HG03066 (cell line): ENCODE measurements around the gene ATXN7L1.

Experiments used
- ATAC-seq: cut with Tn5 transposase; IDR thresholded peaks from one replicate; pipeline ENCODE4 v1.9.1; 2021; ENCODE audit warnings: low read depth; ENCODE audit not compliant: unreplicated experiment

ATXN7L1 gene

DNA sequence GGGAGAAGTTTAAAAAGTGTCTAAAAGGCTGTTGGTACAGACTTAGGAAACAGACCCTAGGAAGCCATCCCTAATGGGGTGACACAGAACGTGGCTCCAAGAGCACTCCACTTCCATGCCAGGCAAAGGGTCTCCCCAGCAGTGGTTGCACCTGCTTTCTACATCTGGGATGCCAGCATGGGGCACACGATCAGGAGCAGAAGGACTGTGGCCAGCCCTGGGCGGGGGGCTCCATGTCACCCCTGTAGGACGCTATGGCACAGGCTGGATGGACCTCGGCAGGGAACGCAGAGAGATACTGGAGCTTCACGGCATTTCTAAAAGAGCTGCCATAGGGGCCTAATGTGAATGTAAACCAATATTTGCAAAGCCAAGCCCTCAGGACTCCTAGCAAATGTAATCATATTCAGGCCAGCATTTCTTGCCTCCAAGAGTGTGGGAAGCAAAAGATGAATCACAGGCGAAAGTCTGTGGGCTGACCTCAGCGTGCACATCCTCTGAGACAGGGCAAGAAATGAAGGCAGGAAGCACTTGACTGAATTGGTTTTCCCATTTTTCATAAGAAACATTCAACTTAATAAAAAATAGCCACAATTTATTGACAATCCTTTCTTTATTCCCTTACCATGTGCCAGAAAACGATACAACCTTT lies 93.9 kb downstream of the ATXN7L1 start:
- no peak for ATAC-seq

DNA sequence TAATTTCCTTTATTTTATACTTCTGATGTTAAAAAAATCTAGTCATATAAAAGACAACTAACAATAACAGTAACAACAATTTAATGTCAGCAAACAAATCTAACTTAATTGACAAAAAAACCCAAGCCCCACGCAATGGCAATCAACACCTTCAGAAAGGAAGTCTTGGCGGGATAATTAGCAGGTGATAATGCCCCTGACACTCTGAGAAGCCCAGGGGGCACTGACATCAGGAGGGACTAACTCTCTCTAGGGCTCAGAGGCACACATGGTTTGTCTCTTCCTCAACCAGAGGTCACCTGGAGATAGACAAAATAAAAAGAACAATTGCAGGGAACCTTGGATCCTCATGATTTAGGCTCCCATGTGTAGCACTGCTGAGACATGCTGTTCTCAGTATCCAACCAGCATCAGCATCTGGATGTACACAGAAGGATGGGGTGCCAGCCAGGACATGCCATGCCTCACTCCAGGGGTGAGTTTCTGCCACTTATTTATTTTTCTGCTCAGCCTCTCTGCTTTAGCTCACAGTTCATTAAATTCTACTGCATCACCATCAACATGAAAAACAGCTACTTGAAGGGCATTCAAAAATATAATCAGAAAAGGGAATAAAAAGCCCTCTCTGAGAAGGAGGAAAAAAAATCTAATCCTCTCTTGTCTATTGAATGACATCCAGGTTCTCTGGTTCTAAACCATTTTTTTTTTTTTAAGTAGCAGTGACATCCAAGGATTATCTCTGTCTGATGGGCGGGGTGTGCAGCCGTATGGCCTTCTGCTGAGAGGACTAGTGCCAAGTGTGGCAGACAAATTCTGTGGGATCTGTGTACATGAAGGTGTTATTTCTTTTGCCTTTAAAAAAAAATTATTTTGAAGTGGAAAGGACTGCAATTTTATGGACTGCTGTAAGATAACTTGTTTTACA lies 96.3 kb downstream of the ATXN7L1 start:
- ATAC-seq, result no peak

- ATAC-seq, result no peak
Observed at GRCh38 chr7:105778956-105779355, 97.4 kb downstream of the ATXN7L1 start.

GRCh38 chr7:105776986-105777910 lies 99.2 kb downstream of the ATXN7L1 start:
- ATAC-seq, result no peak

GRCh38 chr7:105776068-105776790 lies 100.2 kb downstream of the ATXN7L1 start:
- no peak for ATAC-seq

GRCh38 chr7:105775580-105775979 lies 100.8 kb downstream of the ATXN7L1 start:
- no peak for ATAC-seq

DNA sequence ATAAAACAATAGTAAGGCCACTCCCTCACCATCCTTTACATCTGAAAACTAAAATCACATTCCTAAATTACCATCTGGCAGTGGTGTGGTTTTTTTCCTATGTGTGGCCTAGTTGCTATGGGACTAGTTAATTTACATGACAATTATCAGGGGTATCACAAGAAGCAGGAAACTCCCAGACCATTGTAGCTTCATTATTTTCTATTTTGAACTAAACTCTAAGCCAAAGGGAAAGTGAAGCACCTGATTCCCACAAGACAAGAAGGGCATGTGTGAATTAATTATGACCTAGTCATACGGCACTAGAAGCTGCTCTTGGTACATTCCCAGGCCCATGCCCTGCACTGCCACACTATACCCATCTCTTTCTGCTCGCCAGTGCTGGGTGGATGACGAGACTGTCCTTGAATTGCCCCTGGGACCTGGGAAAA lies 103.4 kb downstream of the ATXN7L1 start:
- no peak for ATAC-seq

DNA sequence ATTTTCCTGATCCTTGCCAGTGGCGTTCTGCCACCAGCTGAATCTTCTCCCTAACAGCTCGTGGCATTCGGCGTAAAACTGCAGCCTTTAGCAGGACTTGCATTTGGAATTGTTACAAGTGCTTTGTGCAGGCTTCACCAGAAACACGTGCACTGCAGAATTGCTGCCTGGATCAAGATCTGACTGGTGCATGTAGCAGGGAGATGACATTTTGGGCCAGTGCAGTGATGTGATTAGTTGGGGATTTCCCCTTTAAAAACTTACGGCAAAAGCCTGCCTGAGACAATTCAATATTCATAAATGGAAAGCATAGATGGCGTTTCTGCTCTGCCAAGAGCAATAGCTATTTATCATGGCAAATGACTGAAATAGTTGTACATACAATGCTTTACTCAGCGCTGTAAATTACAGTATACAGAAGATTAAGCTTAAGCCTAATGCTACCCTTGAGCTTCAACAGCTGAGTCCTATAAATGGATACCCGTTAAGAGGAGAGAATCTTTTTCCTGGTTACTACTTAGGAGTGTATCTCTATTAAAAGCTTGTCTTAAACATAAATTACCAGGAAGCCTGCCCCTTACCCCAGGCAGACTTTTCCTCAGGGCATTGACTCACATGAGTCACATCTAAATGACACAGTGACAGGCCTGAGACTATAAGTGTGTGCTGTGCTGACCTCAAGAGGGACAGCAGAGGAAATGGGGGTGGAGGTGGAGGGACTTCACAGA lies 106.3 kb downstream of the ATXN7L1 start:
- ATAC-seq, result no peak

- ATAC-seq, result no peak
Observed at GRCh38 chr7:105768898-105769507, 107.4 kb downstream of the ATXN7L1 start.

- no peak for ATAC-seq
Observed at GRCh38 chr7:105768117-105768516, 108.3 kb downstream of the ATXN7L1 start.

- no peak for ATAC-seq
Observed at GRCh38 chr7:105766421-105767073, 109.9 kb downstream of the ATXN7L1 start.

- no peak for ATAC-seq
Observed at GRCh38 chr7:105765846-105766245, 110.6 kb downstream of the ATXN7L1 start.

DNA sequence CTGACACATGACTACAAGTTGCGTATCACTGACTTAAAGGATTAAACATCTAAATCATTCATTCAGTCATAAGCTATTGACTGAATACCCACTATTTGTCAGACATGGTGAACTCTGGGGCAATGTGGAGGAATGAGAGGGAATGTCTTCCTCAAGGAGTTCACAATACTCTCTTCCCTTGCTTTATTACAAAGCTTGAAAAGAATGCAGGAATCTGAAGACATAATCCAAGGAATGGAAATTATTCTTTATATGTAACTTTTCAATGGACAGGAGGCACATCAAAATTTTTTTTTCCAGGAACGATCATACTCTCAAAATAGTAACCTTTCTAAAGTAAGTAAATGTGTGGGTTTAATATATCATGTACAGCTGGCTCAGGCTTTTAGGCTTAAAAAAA lies 111.9 kb downstream of the ATXN7L1 start:
- no peak for ATAC-seq

DNA sequence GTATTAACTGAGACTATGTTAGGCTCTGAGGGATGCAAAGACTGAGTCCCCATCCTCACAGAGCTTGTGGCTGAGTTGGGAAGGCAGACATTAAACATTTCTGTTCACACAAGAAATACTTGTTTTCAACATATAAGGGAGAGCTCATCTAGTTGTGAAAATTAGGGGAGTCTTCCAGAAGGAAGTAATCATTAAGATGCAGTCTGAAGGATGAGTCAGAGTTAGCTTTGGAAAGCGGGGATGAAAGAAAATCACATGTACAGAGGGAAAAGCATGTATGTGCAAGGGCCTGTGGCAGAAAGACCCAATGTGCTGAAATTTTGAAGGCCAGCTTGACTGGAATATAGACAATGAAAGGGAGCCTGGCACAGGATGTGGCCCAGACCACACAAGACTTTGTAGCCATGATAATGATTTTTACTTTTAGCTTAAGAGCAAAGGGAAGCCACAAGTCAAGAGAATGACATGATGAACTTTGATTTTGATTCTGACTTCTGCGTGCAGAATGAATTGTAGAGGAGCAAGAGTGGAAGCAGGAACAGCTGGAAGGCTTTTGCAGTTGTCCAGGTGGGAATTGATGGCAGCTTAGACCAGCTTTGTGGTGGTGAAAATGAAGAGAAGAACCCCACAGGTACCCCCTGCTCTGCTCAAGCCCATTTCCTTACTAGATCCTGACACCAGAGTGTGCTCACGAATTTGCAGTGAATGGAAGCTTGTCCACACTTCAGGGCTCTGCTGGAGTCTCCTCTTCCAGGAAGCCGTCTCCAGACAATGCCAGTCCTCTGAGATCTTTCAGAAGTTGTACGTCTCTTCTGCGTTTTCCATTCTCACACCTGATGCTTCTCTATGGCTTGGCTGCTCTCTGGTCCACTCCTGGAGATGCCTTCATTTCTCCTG lies 115.6 kb downstream of the ATXN7L1 start:
- no peak for ATAC-seq

DNA sequence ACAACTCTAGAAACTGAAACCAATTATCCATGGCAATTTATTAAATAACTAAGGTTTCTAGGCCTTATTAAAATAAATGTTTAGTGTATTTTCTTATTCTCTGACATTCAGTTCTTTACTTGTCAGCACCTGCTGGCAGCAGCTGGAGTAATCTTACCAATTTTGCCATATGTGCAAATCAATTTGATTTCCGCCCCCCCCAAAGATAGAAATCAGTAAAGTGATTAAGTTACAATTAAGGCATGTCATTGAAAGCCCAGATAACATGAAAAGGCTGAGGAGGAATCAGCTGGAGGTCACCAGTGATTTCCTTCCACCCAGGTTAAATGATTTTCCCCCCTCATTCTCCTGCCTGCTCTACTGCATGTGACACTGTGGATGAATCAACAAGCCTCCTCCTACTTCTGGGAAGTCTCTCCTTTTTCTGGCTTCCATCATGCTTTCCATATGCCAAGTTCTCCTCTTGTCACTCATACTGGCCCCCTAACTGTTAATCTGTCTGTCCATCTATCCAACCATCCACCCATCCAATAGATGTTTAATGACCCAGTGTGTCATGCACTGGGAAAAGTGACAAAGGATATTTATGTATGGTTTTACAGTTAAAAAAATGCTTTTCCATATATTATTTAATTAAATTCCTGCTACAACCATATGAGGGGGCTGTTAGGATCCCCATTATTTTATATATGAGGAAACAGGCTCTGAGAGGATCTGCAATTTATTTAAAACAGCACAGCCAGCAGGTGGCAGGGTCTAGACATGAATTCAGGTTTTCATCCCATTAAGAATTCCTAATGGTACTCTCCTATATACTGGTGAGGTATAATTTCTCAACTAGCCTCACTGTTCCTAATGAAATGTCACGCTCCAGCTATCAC lies 116.5 kb downstream of the ATXN7L1 start:
- ATAC-seq, result no peak

DNA sequence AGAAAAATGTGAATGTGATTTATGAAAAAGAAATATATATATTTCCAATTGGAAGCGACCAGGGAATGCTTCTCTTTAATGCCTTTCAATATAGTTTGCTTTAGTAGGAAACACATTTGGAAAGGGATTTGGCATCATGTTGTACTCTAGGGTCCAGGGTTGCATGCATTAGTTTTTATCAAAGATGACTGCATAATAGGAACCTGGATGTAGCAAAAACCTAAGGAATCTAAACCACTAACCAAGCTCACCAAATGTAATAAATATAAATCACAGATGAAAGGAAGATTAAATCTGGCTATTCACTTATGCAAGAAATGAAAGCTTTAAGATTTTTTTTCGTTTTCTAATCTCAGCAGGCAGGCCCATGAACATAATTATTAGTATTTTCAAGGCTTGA lies 120.0 kb downstream of the ATXN7L1 start:
- no peak for ATAC-seq
